Activated T-helper 1 cell treated with anti-CD3 and anti-CD28 coated beads, Interleukin-12 subunit alpha, Interleukin-12 subunit beta, Interleukin-2, Interleukin-4 antibody, amounts not matched to agents 30 ng/mL and 10 ng/mL and 1 ng/mL, durations not matched to agents 14 hours and 24 hours and 36 hours (primary cell): ENCODE results near the gene CEPT1. TPM values are rescaled to one million over a fixed set of nuclear protein-coding genes. Genes with fewer than 3 reads are reported as not detected.
A peak's percentile ranks its signal among the peaks of the same experiment; 100 is the strongest.
"Not testable (repeated sequence)": the region's sequence is repeated elsewhere in the genome, so short reads cannot be mapped to it uniquely, and the experiment has no call there.

Source experiments
- DNase-seq: peaks from one replicate; pipeline ENCODE4 v3.0.0; 2021; ENCODE audit warnings: low spot score
- H3K27ac Mint-ChIP-seq: one replicate; pipeline ENCODE4 v1.8.0; 2021; ENCODE audit warnings: mild to moderate bottlenecking, mixed read lengths
- H3K27me3 Mint-ChIP-seq: one replicate; pipeline ENCODE4 v1.8.0; 2022; ENCODE audit warnings: mild to moderate bottlenecking, moderate library complexity, mixed read lengths; ENCODE audit not compliant: insufficient read depth
- H3K36me3 Mint-ChIP-seq: one replicate; pipeline ENCODE4 v1.8.0; 2021; ENCODE audit warnings: low read depth, mixed read lengths
- H3K4me1 Mint-ChIP-seq: one replicate; pipeline ENCODE4 v1.8.0; 2021; ENCODE audit warnings: low read depth, mixed read lengths
- H3K4me3 Mint-ChIP-seq: one replicate; pipeline ENCODE4 v1.8.0; 2021; ENCODE audit warnings: mild to moderate bottlenecking, moderate library complexity, mixed read lengths
- H3K9me3 Mint-ChIP-seq: one replicate; pipeline ENCODE4 v1.8.0; 2021; ENCODE audit warnings: mixed read lengths
- intact Hi-C: fragments of 100-400 bp; cut with micrococcal nuclease; formaldehyde crosslinking; loops from one replicate; pipeline ENCODE4 v1.15.1; 2024
- total RNA-seq: library from RNA; stranded (reverse); gene quantifications from 2 replicates; pipeline ENCODE4 v1.2.3, GENCODE V29; 2022

Gene CEPT1
- total RNA-seq, 1 donor from 2014 or later, result 37.3 TPM

DNA sequence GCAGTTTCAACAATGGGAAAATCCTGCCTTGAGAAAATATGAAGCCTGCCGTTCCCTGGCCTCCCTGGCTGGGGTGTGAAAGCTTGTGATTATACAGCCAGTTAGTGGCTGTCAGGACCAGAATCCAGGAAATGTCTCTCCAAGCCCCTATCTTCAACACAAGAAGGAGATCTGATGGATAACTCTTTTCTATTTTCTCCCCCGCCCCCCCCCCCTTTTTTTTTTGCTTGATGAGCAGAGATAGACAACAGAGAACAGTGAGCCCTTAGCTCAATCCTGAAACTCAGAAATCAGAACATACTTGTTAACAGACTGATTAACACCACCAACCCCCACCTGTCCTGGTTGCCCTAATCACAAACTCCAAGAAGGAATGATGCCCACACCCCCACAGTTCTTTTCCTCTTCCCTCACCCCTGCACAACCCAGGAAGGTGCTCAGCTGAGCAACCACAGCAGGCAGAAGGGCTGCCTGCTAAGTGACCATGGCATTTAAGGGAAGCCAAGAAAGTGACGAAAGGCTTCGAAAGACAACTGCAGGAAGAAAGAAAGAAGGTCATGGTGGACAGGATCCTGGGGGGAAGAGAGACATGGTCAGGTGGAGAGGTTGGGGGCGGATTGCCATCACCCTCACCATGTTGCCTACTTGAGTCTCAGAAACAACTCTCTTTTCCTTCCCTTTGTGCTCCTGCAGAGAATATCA is 72.8 kb downstream of the CEPT1 start:
- H3K36me3 Mint-ChIP-seq, result peaks cover 2% of the 10 kb centered on the region
- peaks cover 65% of the 10 kb centered on the region for H3K4me1 Mint-ChIP-seq
- intact Hi-C loops, result no loop called here
- H3K9me3 Mint-ChIP-seq, result no peaks in the 10 kb centered on the region
- DNase-seq, result no peak
- H3K27me3 Mint-ChIP-seq, result no peaks in the 10 kb centered on the region
- peak overlapping the region; percentile 54 for H3K4me3 Mint-ChIP-seq
- H3K27ac Mint-ChIP-seq, result peak overlapping the region; percentile 75

DNA sequence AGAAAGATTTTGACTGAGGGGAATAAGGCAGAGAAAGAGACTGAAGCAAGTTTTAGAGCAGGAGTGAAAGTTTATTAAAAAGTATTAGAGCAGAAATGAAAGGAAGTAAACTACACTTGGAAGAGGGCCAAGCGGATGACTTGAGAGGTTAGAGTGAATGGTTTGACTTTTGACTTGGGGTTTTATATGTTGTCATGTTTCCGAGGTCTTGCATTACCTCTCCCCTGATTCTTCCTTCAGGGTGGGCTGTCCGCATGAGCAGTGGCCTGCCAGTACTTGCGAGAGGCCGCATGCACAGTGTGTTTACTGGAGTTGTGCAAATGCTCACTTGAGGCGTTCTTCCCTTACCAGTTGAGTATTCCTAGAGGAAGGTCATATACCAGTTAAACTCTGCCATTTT is 73.4 kb downstream of the CEPT1 start:
- Mint-ChIP-seq H3K9me3 (no peaks in the 10 kb centered on the region), H3K36me3 (peaks cover 2% of the 10 kb centered on the region), H3K4me1 (peaks cover 71% of the 10 kb centered on the region), H3K27ac (peak overlapping the region; percentile 94), H3K4me3 (peak overlapping the region; percentile 64), H3K27me3 (no peaks in the 10 kb centered on the region)
- DNase-seq, result no peak
- intact Hi-C loops, result no loop called here

DNA sequence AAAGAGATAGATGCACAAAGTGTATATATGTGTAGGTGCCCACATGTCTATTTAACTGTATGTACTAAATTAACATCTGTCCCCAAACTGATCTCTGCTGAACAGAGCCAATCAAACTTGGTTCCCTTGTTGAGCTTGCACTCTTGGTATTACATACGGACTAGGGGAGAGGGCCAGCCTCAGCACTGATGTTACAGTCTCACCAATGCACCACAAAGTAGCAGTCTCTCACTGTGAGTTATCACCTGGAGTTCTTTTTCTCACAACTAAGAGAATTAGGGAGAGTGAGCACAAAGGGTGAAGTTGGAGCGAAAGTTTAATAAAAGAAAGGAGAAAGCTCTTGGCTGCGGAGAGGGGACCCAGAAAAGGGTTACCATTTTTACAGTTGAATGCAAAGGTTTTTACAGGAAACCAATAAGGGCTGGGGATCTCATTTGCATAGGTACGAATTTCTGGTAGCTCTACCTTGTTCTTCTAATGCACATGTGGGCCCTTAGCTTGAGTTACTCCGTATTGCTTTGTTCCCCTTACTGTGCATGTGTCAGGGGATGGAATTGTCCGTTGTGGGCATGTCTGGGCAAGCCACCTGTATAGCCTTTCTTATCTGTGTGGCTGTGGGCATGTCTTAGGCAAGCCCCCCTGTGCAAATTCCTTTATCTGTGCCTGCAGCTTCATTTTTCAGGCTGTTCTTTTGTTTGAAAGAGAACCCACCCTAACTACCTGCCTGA is 74.2 kb downstream of the CEPT1 start:
- intact Hi-C loops, result loop anchor here (1.0 kb wide), 1 partner anchor 8 kb away; no protein-coding TSS in a partner anchor
- no peak for DNase-seq
- Mint-ChIP-seq H3K4me3 (peak overlapping the region; percentile 64), H3K27ac (peak overlapping the region; percentile 94), H3K9me3 (no peaks in the 10 kb centered on the region), H3K36me3 (peaks cover 2% of the 10 kb centered on the region), H3K4me1 (peaks cover 78% of the 10 kb centered on the region), H3K27me3 (no peaks in the 10 kb centered on the region)

DNA sequence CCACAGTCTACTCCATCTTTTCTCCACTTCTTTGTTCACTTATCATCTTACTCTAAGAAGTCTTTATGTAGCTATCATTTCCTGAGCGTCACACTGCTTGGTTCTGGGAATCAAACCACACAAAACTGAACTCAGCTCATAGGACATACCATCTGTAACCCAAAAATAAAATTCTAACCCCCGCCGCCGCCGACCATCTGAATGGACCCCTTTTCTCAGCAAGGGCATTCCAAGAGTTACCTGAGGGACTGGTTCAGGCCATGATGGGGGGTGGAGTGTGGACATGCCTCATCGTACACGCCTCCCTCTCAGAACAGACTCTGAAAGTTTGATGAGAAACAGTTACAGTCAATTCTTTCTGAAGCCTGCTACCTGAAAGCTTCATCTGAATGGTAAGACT is 74.9 kb downstream of the CEPT1 start:
- intact Hi-C loops, result loop anchor here (1.0 to 5.0 kb wide), 3 partner anchors 7 to 407 kb away; partner anchors contain the start of gene LRIF1
- Mint-ChIP-seq H3K9me3 (no peaks in the 10 kb centered on the region), H3K36me3 (peaks cover 5% of the 10 kb centered on the region), H3K27me3 (no peaks in the 10 kb centered on the region), H3K27ac (peak overlapping the region; percentile 94), H3K4me1 (peaks cover 84% of the 10 kb centered on the region), H3K4me3 (peak overlapping the region; percentile 64)
- DNase-seq, result no peak

DNA sequence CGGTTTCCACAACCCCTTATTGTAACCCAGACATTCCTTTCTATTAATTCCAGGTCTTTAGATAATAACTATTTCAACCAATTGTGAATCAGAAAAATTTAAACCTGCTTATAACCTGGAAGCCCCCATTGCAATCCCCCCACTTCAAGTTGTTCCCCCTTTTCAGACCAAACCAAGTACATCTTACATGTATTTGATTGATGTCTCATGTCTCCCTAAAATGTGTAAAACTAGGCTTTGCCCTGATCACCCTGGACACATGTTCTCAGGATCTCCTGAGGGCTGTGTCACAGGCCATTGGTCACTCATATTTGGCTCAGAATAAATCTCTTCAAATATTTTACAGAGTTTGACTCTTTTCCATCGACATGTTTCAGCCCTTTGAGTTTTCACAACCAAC is 75.3 kb downstream of the CEPT1 start:
- not testable (repeated sequence) for DNase-seq

DNA sequence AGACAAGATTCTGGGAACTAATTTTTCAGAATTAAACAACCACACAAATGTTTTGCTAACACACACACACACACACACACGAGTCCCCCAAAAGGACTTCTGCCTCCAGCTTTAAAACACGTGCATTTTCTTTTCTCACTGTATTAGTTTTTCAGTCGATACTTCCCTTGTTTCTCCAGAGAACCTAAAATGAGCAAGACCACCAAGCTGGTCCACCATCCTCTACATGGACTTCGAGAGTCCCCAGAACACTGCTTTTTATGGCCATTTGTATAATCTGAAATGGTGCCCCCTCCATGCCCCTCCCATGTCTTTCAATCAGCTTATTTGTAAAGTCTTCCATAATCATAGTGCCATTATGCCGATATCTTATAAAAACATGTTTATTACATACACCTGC is 76.7 kb downstream of the CEPT1 start:
- Mint-ChIP-seq H3K27ac (peak overlapping the region; percentile 94), H3K27me3 (no peaks in the 10 kb centered on the region), H3K4me3 (peak overlapping the region; percentile 64), H3K9me3 (no peaks in the 10 kb centered on the region), H3K4me1 (peaks cover 97% of the 10 kb centered on the region), H3K36me3 (peaks cover 7% of the 10 kb centered on the region)
- DNase-seq, result no peak
- intact Hi-C loops, result loop anchor here (1.0 to 5.0 kb wide), 10 partner anchors 14 to 548 kb away; partner anchors contain the start of genes ATP5PB, DDX20, DENND2D and LRIF1

More for the DNA sequence above, 75.3 kb downstream of the CEPT1 start:
- intact Hi-C loops, result loop anchor here (5.0 kb wide), 2 partner anchors 253 to 407 kb away; partner anchors contain the start of gene LRIF1
- peak overlapping the region; percentile 94 for H3K27ac Mint-ChIP-seq
- peaks cover 88% of the 10 kb centered on the region for H3K4me1 Mint-ChIP-seq
- H3K27me3 Mint-ChIP-seq, H3K36me3 Mint-ChIP-seq, H3K9me3 Mint-ChIP-seq: not testable (repeated sequence)
- H3K4me3 Mint-ChIP-seq, result peak overlapping the region; percentile 64

DNA sequence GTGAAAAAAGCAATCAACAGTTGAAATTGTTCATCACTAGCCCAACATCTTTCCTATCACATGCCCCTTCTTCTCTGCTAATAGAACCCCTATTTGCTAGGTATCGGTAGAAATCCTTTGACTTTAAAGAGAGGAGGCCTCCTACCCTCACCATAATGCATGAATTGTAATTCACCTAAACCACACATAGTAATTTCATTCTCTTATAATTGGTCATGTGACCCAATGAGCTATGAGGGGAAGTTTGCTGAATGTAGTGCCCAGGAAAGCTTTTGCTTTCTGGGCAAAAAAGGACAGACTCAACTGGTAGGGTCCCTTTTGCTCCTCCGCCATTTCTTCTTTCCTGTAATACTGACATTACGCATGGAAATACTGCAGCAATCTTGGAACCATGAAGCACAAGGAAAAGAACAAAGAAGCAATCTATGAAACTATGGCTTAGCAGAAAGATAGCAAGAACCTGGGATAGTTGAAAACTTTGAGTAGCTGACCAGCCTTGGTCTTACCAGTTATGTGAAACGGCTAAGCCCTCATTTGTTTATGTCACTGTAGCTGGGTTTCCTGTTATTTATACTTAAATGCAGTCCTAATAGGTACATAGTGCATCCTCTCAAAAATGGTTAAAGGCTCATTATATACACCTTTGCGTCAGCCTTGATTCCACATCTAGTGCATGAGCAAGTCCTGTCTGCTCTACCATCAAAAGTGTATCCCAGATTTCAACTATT is 77.3 kb downstream of the CEPT1 start:
- Mint-ChIP-seq H3K27me3 (no peaks in the 10 kb centered on the region), H3K9me3 (no peaks in the 10 kb centered on the region), H3K4me1 (peaks cover 99% of the 10 kb centered on the region), H3K36me3 (peaks cover 7% of the 10 kb centered on the region), H3K27ac (peak overlapping the region; percentile 94), H3K4me3 (peak overlapping the region; percentile 64)
- intact Hi-C loops, result loop anchor here (2.0 to 5.0 kb wide), 6 partner anchors 13 to 549 kb away; partner anchors contain the start of gene LRIF1
- DNase-seq, result no peak

DNA sequence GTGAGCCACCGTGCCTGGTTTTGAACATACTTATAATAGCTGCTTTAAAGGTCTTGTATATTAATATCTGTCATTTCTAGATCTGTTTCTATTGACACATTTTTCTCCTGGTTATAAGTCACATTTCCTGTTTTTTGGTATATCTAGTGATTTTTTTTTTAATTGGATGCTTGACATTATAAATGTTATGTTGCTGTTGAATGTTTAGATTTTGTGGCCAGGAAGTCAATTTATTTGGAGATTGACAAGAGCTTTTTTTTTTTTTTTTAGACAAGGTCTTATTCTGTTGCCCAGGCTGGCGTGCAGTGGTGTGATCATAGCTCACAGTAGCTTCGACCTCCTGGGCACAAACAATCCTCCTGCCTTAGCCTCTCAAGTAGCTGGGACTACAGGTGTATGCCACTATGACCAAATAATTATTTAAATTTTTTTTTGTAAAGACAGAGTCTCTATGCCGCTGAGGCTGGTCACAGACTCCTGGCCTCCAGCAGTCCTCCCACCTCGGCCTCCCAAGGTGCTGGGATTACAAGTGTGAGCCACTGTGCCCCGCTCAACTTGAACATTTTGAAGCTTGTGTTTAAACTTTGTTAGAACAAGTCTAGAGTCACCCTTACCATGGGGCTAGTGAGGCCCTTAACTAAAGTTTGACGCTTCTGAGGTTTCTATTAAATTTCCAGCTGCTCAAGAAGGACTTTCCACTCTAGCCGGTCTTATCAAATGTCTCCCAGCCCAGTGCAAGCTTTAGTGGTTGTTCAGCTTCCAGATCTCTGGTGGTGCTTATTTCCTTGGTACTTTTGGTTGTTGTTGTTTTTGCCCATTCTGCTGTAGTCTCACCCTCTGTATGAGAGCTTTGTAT is 78.9 kb downstream of the CEPT1 start:
- no peak for DNase-seq
- Mint-ChIP-seq H3K9me3 (no peaks in the 10 kb centered on the region), H3K36me3 (peaks cover 5% of the 10 kb centered on the region), H3K27ac (peak overlapping the region; percentile 96), H3K27me3 (no peaks in the 10 kb centered on the region), H3K4me1 (peaks cover 97% of the 10 kb centered on the region), H3K4me3 (peak overlapping the region; percentile 72)
- intact Hi-C loops, result loop anchor here (1.0 to 5.0 kb wide), 3 partner anchors 257 to 572 kb away; partner anchors contain the start of gene LRIF1

DNA sequence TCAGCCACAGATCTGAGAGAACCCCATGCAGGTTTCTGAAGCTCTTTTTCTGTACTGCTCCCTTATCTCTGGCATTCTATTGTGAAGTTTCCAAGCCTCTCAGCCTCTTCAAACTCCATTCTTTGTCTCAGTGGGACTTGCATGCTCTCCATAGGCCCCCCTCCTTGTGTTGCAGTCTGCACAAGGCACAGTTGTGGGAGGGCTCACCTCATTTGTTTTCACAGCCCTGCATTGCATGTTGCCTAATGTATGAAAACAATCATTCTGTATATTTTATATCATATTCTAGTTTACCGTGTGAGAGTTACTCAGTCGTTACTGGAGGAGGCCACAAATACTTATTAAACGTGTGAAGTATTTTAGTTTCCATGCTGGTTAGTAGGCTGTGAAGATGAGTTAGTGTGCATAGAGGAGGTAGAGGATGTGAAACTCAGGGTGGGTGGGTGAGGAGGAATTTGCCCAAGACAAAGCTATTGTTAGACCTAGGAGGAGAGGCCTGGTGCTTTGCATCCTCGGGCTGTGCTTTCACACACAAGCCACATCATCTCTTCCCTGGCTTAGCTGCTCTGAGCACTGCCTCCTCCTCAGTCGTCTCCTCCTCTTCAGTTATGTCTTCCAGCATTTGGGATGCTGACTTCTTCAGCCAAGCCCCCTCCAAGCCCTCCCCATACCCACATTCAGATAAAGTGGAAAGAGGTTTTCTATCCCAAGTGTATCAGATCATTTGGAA is 79.7 kb downstream of the CEPT1 start:
- Mint-ChIP-seq H3K4me1 (peaks cover 94% of the 10 kb centered on the region), H3K27me3 (no peaks in the 10 kb centered on the region), H3K36me3 (peaks cover 5% of the 10 kb centered on the region), H3K9me3 (no peaks in the 10 kb centered on the region), H3K27ac (peak overlapping the region; percentile 96), H3K4me3 (peak overlapping the region; percentile 72)
- no peak for DNase-seq
- intact Hi-C loops, result loop anchor here (1.0 to 10.0 kb wide), 8 partner anchors 32 to 572 kb away; partner anchors contain the start of genes C1orf162 and LRIF1

DNA sequence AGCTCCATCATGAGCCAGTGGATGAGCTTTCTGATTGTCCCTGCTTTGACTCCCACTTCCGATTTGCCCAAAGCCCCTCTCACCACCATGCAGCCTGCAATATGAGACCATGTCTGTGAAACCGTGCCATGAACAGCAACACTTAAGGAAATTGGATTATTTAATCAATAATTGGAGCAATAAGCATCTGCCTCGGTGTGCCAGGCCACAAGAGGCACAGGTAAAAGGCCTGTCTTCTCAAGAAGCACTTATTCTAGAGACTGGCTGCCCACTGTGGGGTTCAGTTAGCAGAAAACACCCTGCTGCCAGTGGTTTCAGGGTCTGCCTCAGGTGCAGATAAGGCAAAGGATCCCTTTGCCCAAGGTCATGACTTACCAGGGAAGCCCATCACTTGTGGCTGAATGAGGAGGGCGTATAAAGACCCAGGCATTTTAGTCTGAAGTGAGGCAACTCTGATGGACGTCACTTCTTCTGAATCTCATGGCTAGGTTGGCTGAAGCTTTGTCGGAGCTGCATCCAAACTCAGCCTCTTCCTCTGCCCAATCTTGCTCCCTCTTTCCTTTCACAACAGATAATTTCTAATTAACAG is 80.4 kb downstream of the CEPT1 start:
- Mint-ChIP-seq H3K27ac (peak overlapping the region; percentile 96), H3K9me3 (no peaks in the 10 kb centered on the region), H3K4me1 (peaks cover 93% of the 10 kb centered on the region), H3K27me3 (no peaks in the 10 kb centered on the region), H3K4me3 (peak overlapping the region; percentile 69), H3K36me3 (peaks cover 5% of the 10 kb centered on the region)
- intact Hi-C loops, result loop anchor here (5.0 to 10.0 kb wide), 5 partner anchors 33 to 287 kb away; partner anchors contain the start of gene C1orf162
- DNase-seq, result no peak

DNA sequence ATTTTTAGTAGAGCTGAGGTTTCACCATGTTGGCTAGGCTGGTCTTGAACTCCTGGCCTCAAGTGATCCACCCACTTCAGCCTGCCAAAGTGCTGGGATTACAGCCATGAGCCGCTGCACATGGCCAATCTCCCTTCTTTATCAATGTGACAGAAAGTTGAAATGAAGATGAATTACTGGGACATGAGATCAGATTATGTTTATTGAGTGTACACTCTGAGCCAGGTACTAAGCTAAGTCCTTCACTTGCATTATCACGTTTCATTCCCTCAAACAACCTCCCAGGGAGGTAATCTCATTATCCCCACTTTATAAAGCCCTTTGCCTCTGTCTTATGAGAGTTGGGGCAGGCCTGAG is 81.2 kb downstream of the CEPT1 start:
- H3K4me1 Mint-ChIP-seq, result peaks cover 93% of the 10 kb centered on the region
- peaks cover 5% of the 10 kb centered on the region for H3K36me3 Mint-ChIP-seq
- H3K27me3 Mint-ChIP-seq, result no peaks in the 10 kb centered on the region
- no peak for DNase-seq
- peak overlapping the region; percentile 98 for H3K27ac Mint-ChIP-seq
- peak overlapping the region; percentile 78 for H3K4me3 Mint-ChIP-seq
- H3K9me3 Mint-ChIP-seq, result no peaks in the 10 kb centered on the region
- intact Hi-C loops, result loop anchor here (1.0 to 10.0 kb wide), 7 partner anchors 21 to 286 kb away; partner anchors contain the start of genes ATP5PB, C1orf162, DENND2D and WDR77
